Pons (tissue), 1 donor: ENCODE data around the gene C1orf87.

ENCODE experiments used
- DNase-seq: peaks from one replicate; pipeline ENCODE4 v3.0.0-alpha.2; 2016; ENCODE audit warnings: low spot score

Gene C1orf87

GRCh38 chr1:59947047-59947938 is 126.3 kb downstream of the C1orf87 start:
- DNase-seq = peak; percentile 87

- DNase-seq = no peak
These were observed 127.8 kb downstream of the C1orf87 start for GRCh38 chr1:59945790-59946189.
